Left lung (tissue), 10 donors: ENCODE data around the gene GPRC6A. TPM values are rescaled to one million over a fixed set of nuclear protein-coding genes. Genes with fewer than 3 reads are reported as not detected.

ENCODE experiments used
- ATAC-seq: fragments of 200-7000 bp; cut with Tn5 transposase; one replicate; pipeline ENCODE4 v1.9.1; 2020; ENCODE audit warnings: moderate library complexity
- DNase-seq, 4 donors: peaks; one replicate each; pipeline ENCODE4 v3.0.0-alpha.2; 2013 to 2020
- H3K27ac ChIP-seq, 2 donors: fragments of 200-600 bp; sonication (generic) in 1 of 2; one replicate each; pipeline versions ENCODE4 v1.5.0 to v1.8.0; 2020 to 2021
- H3K27me3 ChIP-seq, 2 donors: fragments of 200-600 bp; sonication (generic) in 1 of 2; one replicate each; pipeline versions ENCODE4 v1.5.0 to v1.8.0; 2020 to 2021
- H3K36me3 ChIP-seq, 2 donors: fragments of 200-600 bp; sonication (generic) in 1 of 2; one replicate each; pipeline versions ENCODE4 v1.5.0 to v1.8.0; 2020 to 2021
- H3K4me1 ChIP-seq, 2 donors: fragments of 200-600 bp; one replicate each; pipeline ENCODE4 v1.8.0; 2021
- H3K4me3 ChIP-seq, 2 donors: fragments of 200-600 bp; sonication (generic) in 1 of 2; one replicate each; pipeline versions ENCODE4 v1.5.0 to v1.8.0; 2020 to 2021; ENCODE audit warnings: mild to moderate bottlenecking in 1 of 2
- H3K9me3 ChIP-seq, 2 donors: fragments of 200-600 bp; sonication (generic) in 1 of 2; one replicate each; pipeline versions ENCODE4 v1.5.0 to v1.8.0; 2020 to 2021
- intact Hi-C, 2 donors: fragments of 100-400 bp; cut with DNase I; formaldehyde crosslinking; loops; one replicate each; pipeline versions ENCODE4 v1.11.2 to v1.14.2; 2022
- polyA plus RNA-seq, 6 donors: library from polyadenylated mRNA; unstranded; fragments of 120-200 nt; gene quantifications; one replicate each; pipeline ENCODE4 v1.2.1, GENCODE V29; 2013; ENCODE audit not compliant: insufficient read length in 6 of 6
- total RNA-seq, 2 donors: library from RNA; stranded (reverse); fragmentation: NEBNext Ultra II Directional; extraction: Animal tissue kit (Norgen Biotek cat#: 25700); gene quantifications; one replicate each; pipeline ENCODE4 v1.2.1, GENCODE V29; 2021
- TF ChIP-seq, protein P1 (sequence below), 2 donors: fragments of 200-600 bp; sonication (generic) in 1 of 2; IDR thresholded peaks; one replicate each; pipeline versions ENCODE4 v1.5.0 to v1.8.0; 2021; ENCODE audit warnings: antibody characterized with exemption in 2 of 2
- donor health status: DM: no; HTN: yes; CAD: no.
- donor health status: DM: no; HTN: no; CAD: no.

GPRC6A gene
- total and polyA plus RNA-seq, 8 donors: 0.10 to 0.33 (median 0.13) TPM; not detected in 1

DNA sequence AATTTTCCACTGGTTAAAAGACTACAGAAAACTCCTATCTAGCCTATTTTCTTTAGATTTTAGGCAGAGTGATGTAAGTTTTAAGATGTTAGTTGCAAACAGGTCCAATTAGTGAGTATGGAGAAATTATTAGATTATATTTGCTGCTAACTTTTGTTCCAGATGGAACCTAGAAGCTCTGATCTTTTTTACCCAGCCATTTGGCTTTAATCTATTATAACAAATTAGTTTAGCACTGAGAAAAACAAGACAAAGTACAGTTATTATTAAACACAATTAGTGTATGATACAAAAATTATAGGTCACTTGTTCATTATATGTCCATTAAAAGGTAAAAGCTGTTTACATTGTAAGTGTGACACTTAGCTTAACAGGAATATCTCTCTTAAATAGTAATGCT, 65.8 kb downstream of the GPRC6A start:
- no peak for DNase-seq
- Histone ChIP-seq H3K27me3 (peaks cover 38 to 57% of the 10 kb centered on the region in 2 donors), H3K4me3 (no peak overlapping the region), H3K4me1 (peaks cover 0 to 15% of the 10 kb centered on the region in 2 donors), H3K27ac (no peak overlapping the region), H3K36me3 (no peaks in the 10 kb centered on the region), H3K9me3 (no peaks in the 10 kb centered on the region)
- intact Hi-C loops: no loop called here
- TF ChIP-seq, protein P1, sequence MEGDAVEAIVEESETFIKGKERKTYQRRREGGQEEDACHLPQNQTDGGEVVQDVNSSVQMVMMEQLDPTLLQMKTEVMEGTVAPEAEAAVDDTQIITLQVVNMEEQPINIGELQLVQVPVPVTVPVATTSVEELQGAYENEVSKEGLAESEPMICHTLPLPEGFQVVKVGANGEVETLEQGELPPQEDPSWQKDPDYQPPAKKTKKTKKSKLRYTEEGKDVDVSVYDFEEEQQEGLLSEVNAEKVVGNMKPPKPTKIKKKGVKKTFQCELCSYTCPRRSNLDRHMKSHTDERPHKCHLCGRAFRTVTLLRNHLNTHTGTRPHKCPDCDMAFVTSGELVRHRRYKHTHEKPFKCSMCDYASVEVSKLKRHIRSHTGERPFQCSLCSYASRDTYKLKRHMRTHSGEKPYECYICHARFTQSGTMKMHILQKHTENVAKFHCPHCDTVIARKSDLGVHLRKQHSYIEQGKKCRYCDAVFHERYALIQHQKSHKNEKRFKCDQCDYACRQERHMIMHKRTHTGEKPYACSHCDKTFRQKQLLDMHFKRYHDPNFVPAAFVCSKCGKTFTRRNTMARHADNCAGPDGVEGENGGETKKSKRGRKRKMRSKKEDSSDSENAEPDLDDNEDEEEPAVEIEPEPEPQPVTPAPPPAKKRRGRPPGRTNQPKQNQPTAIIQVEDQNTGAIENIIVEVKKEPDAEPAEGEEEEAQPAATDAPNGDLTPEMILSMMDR (IDR thresholded peaks at IDR 0.05): no peak
- ATAC-seq: no peak

DNA sequence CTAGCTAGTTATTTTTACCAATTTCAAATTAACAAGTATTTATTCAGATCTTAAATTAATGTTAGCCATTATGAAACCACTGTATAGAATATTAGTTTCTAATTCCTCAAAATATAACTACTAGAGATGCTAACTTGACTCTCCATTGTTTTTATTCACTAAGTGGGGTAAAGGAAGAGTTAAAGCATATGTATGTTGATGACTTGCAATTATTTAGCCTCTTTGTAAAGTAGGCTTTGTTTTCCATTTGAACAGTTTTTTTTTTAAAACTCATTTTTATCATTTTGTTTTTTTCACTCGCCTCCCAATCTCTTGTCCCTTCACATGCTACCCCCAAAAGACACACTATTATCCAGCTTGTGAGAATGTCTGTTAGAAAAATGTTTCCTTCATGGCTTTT, 66.6 kb downstream of the GPRC6A start:
- intact Hi-C loops: no loop called here
- Histone ChIP-seq H3K36me3 (no peaks in the 10 kb centered on the region), H3K4me3 (no peak overlapping the region), H3K9me3 (no peaks in the 10 kb centered on the region), H3K27ac (no peak overlapping the region), H3K27me3 (peaks cover 37 to 49% of the 10 kb centered on the region in 2 donors), H3K4me1 (peaks cover 0 to 15% of the 10 kb centered on the region in 2 donors)
- TF ChIP-seq, protein P1 (IDR thresholded peaks at IDR 0.05): no peak
- ATAC-seq: no peak
- no peak for DNase-seq

DNA sequence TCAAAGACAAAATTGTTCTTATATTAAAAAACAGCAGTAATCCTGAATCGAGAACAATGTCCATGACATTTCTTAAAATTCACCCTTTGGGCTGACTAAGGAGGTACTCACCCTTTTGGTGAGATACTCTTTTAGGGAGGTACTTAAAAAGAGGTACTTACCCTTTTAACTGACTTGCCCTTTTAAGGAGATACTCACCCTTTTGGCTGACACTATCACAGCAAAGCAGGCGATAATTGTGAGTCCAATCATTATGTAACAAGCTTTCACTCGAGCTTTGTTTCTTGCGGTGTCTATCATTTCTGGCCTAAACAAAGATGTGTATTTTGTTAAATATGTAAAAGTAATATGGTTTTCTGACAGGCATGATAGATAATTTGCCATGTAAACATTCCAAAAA, 67.1 kb downstream of the GPRC6A start:
- Histone ChIP-seq H3K9me3 (no peaks in the 10 kb centered on the region), H3K36me3 (no peaks in the 10 kb centered on the region), H3K27me3 (peaks cover 33 to 44% of the 10 kb centered on the region in 2 donors), H3K4me3 (no peak overlapping the region), H3K27ac (no peak overlapping the region), H3K4me1 (peaks cover 0 to 15% of the 10 kb centered on the region in 2 donors)
- no peak for ATAC-seq
- TF ChIP-seq, protein P1 (IDR thresholded peaks at IDR 0.05): no peak
- intact Hi-C loops: no loop called here
- DNase-seq: no peak

DNA sequence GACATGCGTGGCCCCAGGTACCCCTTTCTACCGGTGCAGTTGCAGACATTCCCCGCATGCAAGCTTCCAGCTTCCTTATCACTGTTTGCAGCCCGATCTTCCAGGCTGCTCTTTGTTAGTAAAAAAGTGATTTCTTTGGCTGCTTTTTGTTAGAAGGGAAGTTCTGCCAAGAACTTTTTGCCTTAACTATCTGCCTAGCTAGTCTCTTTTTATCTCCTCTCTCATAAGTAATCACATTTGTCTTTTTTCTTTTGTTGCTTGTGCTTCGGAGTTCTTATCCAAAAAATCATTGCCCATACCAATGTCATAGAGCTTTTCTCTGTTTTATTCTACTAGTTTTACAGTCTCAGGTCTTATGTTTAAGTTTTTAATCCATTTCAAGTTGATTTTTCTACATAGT, 83.7 kb downstream of the GPRC6A start:
- no peaks in the 10 kb centered on the region for H3K27me3 ChIP-seq
- no peak for ATAC-seq
- peaks cover 0 to 7% of the 10 kb centered on the region in 2 donors for H3K9me3 ChIP-seq
- H3K36me3 ChIP-seq: no peaks in the 10 kb centered on the region
- H3K4me1 ChIP-seq: no peaks in the 10 kb centered on the region
- H3K27ac ChIP-seq: no peak overlapping the region
- no peak for DNase-seq
- intact Hi-C loops: no loop called here
- TF ChIP-seq, protein P1 (IDR thresholded peaks at IDR 0.05): no peak
- H3K4me3 ChIP-seq: no peak overlapping the region

Other genes starting within 250 kb of the GPRC6A start
- 1 to 10 TPM in 1 of 2 donors, under 1 TPM in 1; 0.15 to 5.1 TPM for gene RSPH4A, start 212.6 kb downstream of the GPRC6A start, total RNA-seq
- 10 to 100 TPM in 2 of 6 donors, 1 to 10 TPM in 4; 5.1 to 11.3 (median 8.4) TPM for gene RSPH4A, start 212.6 kb downstream of the GPRC6A start, polyA plus RNA-seq
- gene ZUP1, start 160.3 kb downstream of the GPRC6A start, total RNA-seq: 10 to 100 TPM in 1 of 2 donors, 1 to 10 TPM in 1; 8.2 to 12.4 TPM
- 10 to 100 TPM; 13.4 to 18.0 (median 15.9) TPM for gene ZUP1, start 160.3 kb downstream of the GPRC6A start, polyA plus RNA-seq
- 10 to 100 TPM; 10.2 to 11.8 TPM for gene KPNA5, start 147.9 kb downstream of the GPRC6A start, total RNA-seq
- 10 to 100 TPM; 24.7 to 31.1 (median 27.1) TPM for gene KPNA5, start 147.9 kb downstream of the GPRC6A start, polyA plus RNA-seq
- 1 to 10 TPM; 5.2 to 8.7 TPM for gene FAM162B, start 63.4 kb downstream of the GPRC6A start, total RNA-seq
- gene FAM162B, start 63.4 kb downstream of the GPRC6A start, polyA plus RNA-seq: 100 to 1,000 TPM in 2 of 6 donors, 10 to 100 TPM in 4; 61.9 to 105 (median 82.3) TPM
- not detected for gene RFX6, start 48.2 kb upstream of the GPRC6A start, total RNA-seq
- 1 to 10 TPM; 1.1 to 2.6 (median 2.3) TPM for gene RFX6, start 48.2 kb upstream of the GPRC6A start, polyA plus RNA-seq